Ramos (cell line): ENCODE results near the gene IGLL5.

ENCODE experiments used
- in situ Hi-C: fragments of 300-500 bp; cut with MboI; formaldehyde crosslinking; loops from one replicate; pipeline ENCODE4 v1.14.3; 2022; ENCODE audit warnings: low sequenced_read_pairs; ENCODE audit not compliant: unreplicated experiment

IGLL5 gene

GRCh38 chr22:22882033-22882717 is 5.4 kb upstream of the IGLL5 start:
- in situ Hi-C loops: no loop called here

GRCh38 chr22:22883090-22883727 is 4.4 kb upstream of the IGLL5 start:
- in situ Hi-C loops: no loop called here

DNA sequence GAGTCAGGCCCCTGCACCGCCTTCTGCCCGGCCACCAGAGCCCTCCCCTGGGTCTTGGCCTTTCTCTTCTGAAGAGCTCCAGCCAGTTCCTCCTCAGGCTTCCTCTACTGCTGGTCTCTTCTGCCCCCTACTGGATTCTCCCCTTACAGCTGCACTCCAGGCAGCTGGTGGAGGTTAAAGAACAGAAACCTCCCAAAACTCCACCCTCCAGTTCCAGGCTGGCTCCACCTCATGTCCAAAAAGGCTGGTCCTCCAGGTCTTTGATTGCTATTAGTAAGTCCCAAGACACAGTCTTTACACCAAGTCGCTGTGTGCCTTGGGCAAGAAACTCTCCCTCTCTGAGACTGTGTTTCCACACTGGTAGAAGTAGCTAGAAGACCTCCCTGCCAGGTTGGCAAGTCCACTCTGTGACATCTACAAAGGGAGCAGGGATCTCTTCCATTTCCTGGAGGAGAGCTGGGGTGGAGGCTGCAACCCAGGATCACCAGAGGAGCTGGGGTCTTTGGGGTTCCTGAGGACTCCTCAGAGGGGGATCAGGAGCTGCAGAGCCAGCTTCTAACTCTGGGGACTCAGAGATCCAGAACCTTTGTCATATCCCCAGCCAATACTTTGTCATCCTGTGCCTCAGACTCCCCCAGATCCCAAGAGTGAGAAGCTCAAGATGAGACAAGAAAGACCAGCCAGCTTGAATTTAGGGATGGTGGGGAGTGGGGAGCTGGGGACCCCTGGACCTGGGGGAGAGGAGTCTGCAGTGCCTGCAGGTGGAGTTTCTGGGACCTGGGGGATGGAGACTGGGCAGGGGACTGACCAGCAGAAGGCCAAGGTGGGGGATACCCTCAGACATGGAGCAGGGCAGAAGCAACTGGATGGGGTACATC is 3.4 kb upstream of the IGLL5 start:
- in situ Hi-C loops: no loop called here

DNA sequence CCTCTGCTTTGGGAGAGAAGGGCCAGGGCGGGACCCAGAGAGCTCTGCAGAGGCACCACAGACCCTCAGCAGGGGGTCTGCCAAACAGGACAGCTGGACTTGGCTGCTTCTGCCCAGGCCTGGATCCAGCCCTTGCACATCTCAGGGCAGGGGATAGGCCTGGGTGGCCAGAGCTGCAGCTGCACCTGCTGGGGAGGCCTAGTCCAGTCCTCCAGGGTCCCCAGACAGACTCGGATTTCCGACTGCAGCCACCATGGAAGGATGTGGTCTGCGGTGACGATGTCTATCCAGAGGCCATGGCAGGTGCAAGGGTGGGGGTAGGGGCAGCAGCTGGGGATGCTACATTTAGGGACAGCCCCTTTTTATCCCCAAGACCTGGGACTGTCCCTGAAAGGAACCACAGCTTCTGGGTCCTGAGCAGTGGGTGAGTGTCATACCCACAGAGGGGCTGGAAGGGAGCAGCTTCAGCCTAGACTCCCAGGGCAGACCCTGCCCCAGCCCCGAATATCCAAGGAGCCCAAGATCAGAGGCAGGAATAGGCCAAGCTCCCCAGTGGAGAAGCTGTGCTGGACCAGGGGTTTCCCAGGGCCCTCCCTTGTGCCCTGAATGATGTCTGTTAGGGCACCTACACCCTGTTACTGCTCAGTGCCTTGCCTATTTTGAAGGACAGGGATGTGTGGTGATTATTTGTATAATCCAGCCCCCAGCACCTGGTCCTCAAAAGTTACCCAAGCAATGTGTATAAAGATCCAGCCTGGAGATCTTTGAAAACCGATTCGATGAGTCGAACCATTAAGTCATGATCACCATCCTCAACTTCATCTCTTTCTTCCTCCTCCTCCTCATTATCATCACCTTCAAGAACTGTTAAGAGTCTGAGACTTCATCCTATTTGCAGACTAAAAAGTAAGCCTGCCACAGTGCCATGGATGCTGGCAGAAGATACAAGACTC is 2.5 kb upstream of the IGLL5 start:
- in situ Hi-C loops: no loop called here

DNA sequence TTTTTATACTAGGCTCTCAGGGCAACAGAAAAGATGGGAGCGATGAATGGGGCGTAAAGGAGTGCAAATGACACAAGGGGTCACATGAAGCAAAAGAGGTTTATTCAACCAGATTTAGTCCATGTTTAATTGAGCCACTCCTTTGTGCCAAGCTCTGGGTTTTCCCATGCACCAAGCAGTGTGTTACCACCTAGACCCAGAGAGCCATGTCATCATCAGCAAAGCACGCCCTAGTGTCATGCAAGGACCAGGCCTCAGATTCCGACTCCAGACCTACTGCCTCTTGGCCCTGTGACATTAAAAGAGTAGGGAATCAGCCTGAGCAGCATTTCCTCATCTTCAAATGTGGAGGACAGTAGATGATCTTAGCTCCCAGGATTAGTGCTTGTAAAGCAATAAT is 1.1 kb upstream of the IGLL5 start:
- in situ Hi-C loops: no loop called here

DNA sequence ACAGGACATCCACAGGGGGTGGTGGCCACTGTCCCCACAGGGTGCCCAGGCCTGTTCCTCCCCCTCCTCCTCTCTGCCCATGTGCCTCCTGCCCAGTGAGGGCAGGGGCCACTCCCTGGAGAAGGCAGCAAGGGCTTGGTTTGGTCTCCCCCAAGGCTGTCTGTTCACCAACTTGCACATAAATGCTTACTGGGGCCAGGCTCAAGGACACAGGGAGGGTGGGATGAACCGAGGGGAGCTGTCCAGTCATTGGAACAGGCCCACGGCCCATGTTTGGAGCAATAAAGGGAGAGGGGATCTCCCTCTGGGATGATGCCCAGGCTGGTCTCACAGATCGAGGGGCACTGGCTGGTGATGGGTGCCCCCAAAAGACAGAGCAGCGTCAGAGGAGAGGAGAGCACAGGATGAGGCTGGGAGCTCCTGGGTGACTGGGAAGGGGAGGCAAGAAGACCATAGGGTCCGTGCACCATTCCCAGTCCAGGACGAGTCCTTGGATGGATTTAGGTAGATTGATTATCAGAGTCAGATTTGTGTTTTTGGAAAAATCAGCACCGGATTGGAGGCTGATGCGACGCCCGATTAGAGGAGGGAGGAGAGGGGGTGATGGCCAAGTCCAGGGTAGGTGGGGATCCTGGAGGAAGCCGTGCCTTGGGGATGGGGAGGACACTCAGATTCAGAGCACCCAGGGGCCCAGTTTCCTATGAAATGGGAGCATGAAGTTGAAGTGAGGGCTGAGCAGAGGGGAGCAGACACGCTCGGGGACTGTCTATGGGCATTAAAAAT is 1.1 kb downstream of the IGLL5 start:
- in situ Hi-C loops: no loop called here

DNA sequence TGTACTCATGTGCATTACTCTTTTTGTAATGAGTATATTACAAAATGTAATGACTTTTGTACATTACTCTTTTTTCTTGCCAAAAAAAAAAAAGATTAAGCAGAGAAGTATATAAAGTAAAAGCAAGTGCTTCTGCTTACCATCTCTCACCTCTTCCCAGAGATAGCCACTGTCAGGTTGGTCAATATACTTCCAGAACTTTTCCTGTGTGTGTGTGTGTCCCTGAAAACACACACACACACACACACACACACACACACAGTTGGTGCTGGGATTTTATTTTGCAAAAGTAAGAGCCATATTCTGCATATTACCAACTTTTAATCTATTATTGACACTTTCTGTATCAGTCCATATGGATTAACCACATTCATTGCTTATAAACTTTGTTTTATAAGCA is 2.5 kb downstream of the IGLL5 start:
- in situ Hi-C loops: no loop called here

- in situ Hi-C loops: no loop called here
These were observed 3.6 kb downstream of the IGLL5 start for GRCh38 chr22:22891139-22891621.

DNA sequence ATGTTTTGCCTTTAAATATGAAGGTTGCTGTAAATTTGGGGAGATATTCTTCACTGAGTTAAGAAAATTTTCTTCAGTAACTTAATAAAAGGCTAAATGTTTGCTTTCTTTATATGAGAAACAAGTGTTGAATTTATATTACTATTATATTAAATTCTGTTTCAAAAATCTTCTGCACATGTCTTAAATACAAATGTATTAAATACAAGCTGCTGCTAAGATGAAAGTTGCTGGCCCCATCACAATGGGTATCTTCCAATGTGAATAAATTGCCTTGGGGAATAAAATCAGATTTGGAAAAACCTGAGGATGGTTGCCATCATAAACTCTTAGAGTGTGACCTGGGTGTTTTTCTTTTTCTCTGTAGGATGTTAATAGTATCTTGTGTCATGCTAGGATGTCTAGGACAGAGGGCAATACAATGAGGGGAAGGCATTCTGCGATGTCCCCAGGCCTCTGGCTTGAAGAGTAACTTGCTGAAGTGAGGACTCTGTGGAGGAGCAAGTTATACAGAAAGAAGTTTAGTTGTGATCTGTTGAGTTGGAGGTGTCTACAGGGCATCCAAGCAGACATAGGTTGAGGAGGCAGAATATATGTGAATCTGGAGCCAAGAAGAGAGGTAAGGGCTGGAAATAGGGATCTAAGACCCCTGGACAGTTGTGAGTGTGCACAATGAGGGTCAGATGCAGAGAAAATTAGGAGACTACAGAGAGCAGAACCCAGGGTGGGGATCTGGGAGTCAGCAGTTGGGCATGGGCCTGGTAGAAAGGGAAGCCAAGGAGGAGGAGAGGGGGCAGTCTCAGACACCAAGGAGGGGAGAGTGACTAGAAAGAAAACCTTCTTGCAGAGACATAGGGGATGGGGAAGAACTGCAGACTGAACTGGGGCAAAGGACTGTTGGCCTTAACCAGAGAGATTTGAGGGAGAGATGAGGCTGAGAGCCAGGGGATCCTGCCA is 4.8 kb downstream of the IGLL5 start:
- in situ Hi-C loops: no loop called here

GRCh38 chr22:22893077-22893805 is 5.6 kb downstream of the IGLL5 start:
- in situ Hi-C loops: no loop called here

GRCh38 chr22:22893891-22894739 is 6.5 kb downstream of the IGLL5 start:
- in situ Hi-C loops: no loop called here

- in situ Hi-C loops: no loop called here
These were observed 7.4 kb downstream of the IGLL5 start for GRCh38 chr22:22894740-22895731.

- in situ Hi-C loops: no loop called here
These were observed 8.3 kb downstream of the IGLL5 start for GRCh38 chr22:22895776-22896445.

DNA sequence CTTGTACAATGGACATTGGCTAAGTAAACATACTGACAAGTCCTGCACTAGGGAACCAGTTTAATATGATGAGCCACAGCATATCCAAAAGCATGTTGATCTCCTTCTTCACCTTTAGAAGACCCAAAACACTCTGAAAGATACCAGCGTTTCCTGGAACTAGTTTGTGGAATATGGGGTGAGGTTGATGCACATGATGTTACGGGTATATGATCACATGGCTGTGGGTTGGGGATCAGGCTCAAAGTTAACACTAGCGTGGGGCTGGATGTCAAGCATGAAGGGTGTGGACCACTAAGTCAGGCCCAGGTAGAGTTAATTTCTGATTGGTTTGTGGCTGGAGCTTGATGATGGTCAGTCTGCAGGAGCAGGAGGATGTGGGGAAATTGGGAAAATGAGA is 9.0 kb downstream of the IGLL5 start:
- in situ Hi-C loops: no loop called here

DNA sequence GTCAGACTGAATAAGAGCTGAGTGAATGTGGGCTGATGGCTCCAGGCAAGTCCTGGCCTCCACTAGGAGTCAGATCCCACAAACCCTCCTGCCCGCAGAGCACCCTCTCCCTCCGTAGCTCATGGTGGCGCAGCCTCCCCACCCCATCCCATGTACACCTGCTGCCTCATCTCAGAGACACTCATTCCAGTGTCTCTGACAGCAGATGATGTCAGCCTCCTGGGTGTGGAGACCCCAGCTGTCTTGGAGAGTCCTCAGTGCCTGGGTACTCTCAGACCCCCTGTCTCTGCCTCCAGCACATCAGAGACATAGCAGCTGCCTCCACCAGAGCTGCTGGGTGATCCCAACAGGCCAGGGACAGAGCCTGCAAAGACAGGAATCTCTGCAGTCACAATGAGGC is 9.5 kb downstream of the IGLL5 start:
- in situ Hi-C loops: no loop called here
